GM19025 (cell line): ENCODE measurements around the gene CD180.

Experiments used
- ATAC-seq: cut with Tn5 transposase; IDR thresholded peaks from one replicate; pipeline ENCODE4 v1.9.1; 2021; ENCODE audit warnings: mild to moderate bottlenecking, low read depth, moderate library complexity; ENCODE audit not compliant: unreplicated experiment

CD180 gene

GRCh38 chr5:67164856-67165525 lies 31.6 kb downstream of the CD180 start:
- no peak for ATAC-seq

- ATAC-seq: no peak
Measured at GRCh38 chr5:67163863-67164595, 32.6 kb downstream of the CD180 start.

- no peak for ATAC-seq
Measured at GRCh38 chr5:67163231-67163756, 33.3 kb downstream of the CD180 start.

- no peak for ATAC-seq
Measured at GRCh38 chr5:67161767-67162166, 34.8 kb downstream of the CD180 start.

GRCh38 chr5:67160985-67161384 lies 35.6 kb downstream of the CD180 start:
- ATAC-seq: no peak

GRCh38 chr5:67160272-67160671 lies 36.3 kb downstream of the CD180 start:
- no peak for ATAC-seq

GRCh38 chr5:67156976-67157583 lies 39.5 kb downstream of the CD180 start:
- ATAC-seq: no peak

GRCh38 chr5:67154556-67155206 lies 41.9 kb downstream of the CD180 start:
- no peak for ATAC-seq

GRCh38 chr5:67153292-67153691 lies 43.3 kb downstream of the CD180 start:
- no peak for ATAC-seq

- no peak for ATAC-seq
Measured at GRCh38 chr5:67152400-67152799, 44.2 kb downstream of the CD180 start.

- ATAC-seq: no peak
Measured at GRCh38 chr5:67149951-67150523, 46.6 kb downstream of the CD180 start.

- ATAC-seq: no peak
Measured at GRCh38 chr5:67149057-67149950, 47.3 kb downstream of the CD180 start.

GRCh38 chr5:67147760-67148159 lies 48.8 kb downstream of the CD180 start:
- no peak for ATAC-seq

GRCh38 chr5:67146981-67147380 lies 49.6 kb downstream of the CD180 start:
- ATAC-seq: no peak

- ATAC-seq: no peak
Measured at GRCh38 chr5:67146574-67146973, 50.0 kb downstream of the CD180 start.

- ATAC-seq: no peak
Measured at GRCh38 chr5:67144183-67144639, 52.4 kb downstream of the CD180 start.

GRCh38 chr5:67143549-67143948 lies 53.0 kb downstream of the CD180 start:
- ATAC-seq: no peak

- no peak for ATAC-seq
Measured at GRCh38 chr5:67142816-67143215, 53.8 kb downstream of the CD180 start.

- no peak for ATAC-seq
Measured at GRCh38 chr5:67141644-67142043, 55.0 kb downstream of the CD180 start.

- no peak for ATAC-seq
Measured at GRCh38 chr5:67140413-67140812, 56.2 kb downstream of the CD180 start.
